Loucy (cell line): ENCODE data around the gene MAP3K6.

ENCODE experiments used
- H2AFZ ChIP-seq: fragments of 200-600 bp; sonication (generic); 2 replicates; pipeline ENCODE4 v1.6.0; 2016; ENCODE audit warnings: antibody characterized with exemption, mild to moderate bottlenecking, low read length, moderate library complexity
- H3F3A ChIP-seq: fragments of 200-600 bp; 2 replicates; pipeline ENCODE4 v1.6.0; 2016; ENCODE audit warnings: antibody characterized with exemption, low read depth, mild to moderate bottlenecking
- H3K27me3 ChIP-seq: fragments of 200-600 bp; sonication (generic); 2 replicates; pipeline ENCODE4 v1.6.1; 2014; ENCODE audit warnings: low read length, mild to moderate bottlenecking; ENCODE audit not compliant: insufficient read depth, poor library complexity, severe bottlenecking
- H3K36me3 ChIP-seq: fragments of 200-600 bp; sonication (generic); 2 replicates; pipeline ENCODE4 v1.6.1; 2016; ENCODE audit warnings: low read length; ENCODE audit not compliant: insufficient read depth
- H3K4me1 ChIP-seq: fragments of 200-600 bp; sonication (generic); 2 replicates; pipeline ENCODE4 v1.5.1; 2014; ENCODE audit warnings: low read length, mild to moderate bottlenecking; ENCODE audit not compliant: insufficient read depth, poor library complexity, severe bottlenecking
- H3K4me2 ChIP-seq: fragments of 200-600 bp; sonication (generic); 2 replicates; pipeline ENCODE4 v1.6.0; 2014; ENCODE audit warnings: antibody characterized with exemption, low read length, low read depth, mild to moderate bottlenecking; ENCODE audit not compliant: poor library complexity, severe bottlenecking
- H3K4me3 ChIP-seq: fragments of 200-600 bp; sonication (generic); 2 replicates; pipeline ENCODE4 v1.5.1; 2014; ENCODE audit warnings: low read length, mild to moderate bottlenecking, mixed read lengths; ENCODE audit not compliant: poor library complexity, severe bottlenecking
- H3K79me2 ChIP-seq: fragments of 200-600 bp; sonication (generic); 2 replicates; pipeline ENCODE4 v1.6.1; 2014; ENCODE audit warnings: low read length; ENCODE audit not compliant: insufficient read depth
- H3K9ac ChIP-seq: fragments of 200-600 bp; sonication (generic); 2 replicates; pipeline ENCODE4 v1.6.0; 2014; ENCODE audit warnings: mild to moderate bottlenecking, low read depth, low read length, moderate library complexity; ENCODE audit not compliant: poor library complexity, severe bottlenecking
- H3K9me2 ChIP-seq: fragments of 200-600 bp; sonication (generic); replicated peaks from 2 replicates; pipeline ENCODE4 v1.6.1; 2016; ENCODE audit warnings: low read depth, low read length, mixed read lengths
- H3K9me3 ChIP-seq: fragments of 200-600 bp; sonication (generic); 2 replicates; pipeline ENCODE4 v1.6.1; 2014; ENCODE audit warnings: mild to moderate bottlenecking, antibody characterized with exemption, low read length, low read depth; ENCODE audit not compliant: insufficient read depth
- H4K20me1 ChIP-seq: fragments of 200-600 bp; sonication (generic); 2 replicates; pipeline ENCODE4 v1.6.0; 2014; ENCODE audit warnings: antibody characterized with exemption, low read length, mild to moderate bottlenecking; ENCODE audit not compliant: insufficient read depth, poor library complexity, severe bottlenecking
- CTCF ChIP-seq: fragments of 200-600 bp; sonication (generic); conservative IDR thresholded peaks from 2 replicates; pipeline ENCODE4 v1.5.1; 2014; ENCODE audit warnings: mild to moderate bottlenecking, antibody characterized with exemption, low read length
- EZH2phosphoT487 ChIP-seq: fragments of 200-600 bp; IDR thresholded peaks from 2 replicates; pipeline ENCODE4 v1.6.1; 2018; ENCODE audit warnings: antibody characterized with exemption, mild to moderate bottlenecking, moderate library complexity, borderline replicate concordance

MAP3K6 gene

GRCh38 chr1:27339213-27339612, 27.5 kb downstream of the MAP3K6 start:
- H2AFZ ChIP-seq: no peak overlapping the region

GRCh38 chr1:27338751-27339150, 28.0 kb downstream of the MAP3K6 start:
- Histone ChIP-seq H4K20me1 (no peaks in the 10 kb centered on the region), H3K27me3 (no peaks in the 10 kb centered on the region), H3K9ac (no peak overlapping the region), H3K4me1 (peaks cover 10% of the 10 kb centered on the region), H3K4me2 (no peak overlapping the region), H3F3A (no peaks in the 10 kb centered on the region), H3K9me3 (no peaks in the 10 kb centered on the region), H3K36me3 (peaks cover 29% of the 10 kb centered on the region; the same call in 1 of the 2 replicates), H3K4me3 (no peak overlapping the region), H3K9me2 (no peaks in the 10 kb centered on the region), H2AFZ (no peak overlapping the region), H3K79me2 (peaks cover 18% of the 10 kb centered on the region)
- TF ChIP-seq EZH2phosphoT487 (no peak), CTCF (no peak)

More at GRCh38 chr1:27339213-27339612, 27.5 kb downstream of the MAP3K6 start:
- H3K9me3 ChIP-seq: no peaks in the 10 kb centered on the region
- H3F3A ChIP-seq: no peaks in the 10 kb centered on the region
- no peaks in the 10 kb centered on the region for H4K20me1 ChIP-seq
- H3K4me2 ChIP-seq: no peak overlapping the region
- peaks cover 22% of the 10 kb centered on the region for H3K79me2 ChIP-seq
- H3K36me3 ChIP-seq: peaks cover 24% of the 10 kb centered on the region; the same call in 1 of the 2 replicates
- H3K4me1 ChIP-seq: peaks cover 10% of the 10 kb centered on the region
- TF ChIP-seq EZH2phosphoT487: no peak
- TF ChIP-seq CTCF: no peak
- no peaks in the 10 kb centered on the region for H3K9me2 ChIP-seq
- H3K9ac ChIP-seq: no peak overlapping the region
- no peaks in the 10 kb centered on the region for H3K27me3 ChIP-seq
- no peak overlapping the region for H3K4me3 ChIP-seq

GRCh38 chr1:27336756-27337155, 30.0 kb downstream of the MAP3K6 start:
- Histone ChIP-seq H3K27me3 (no peaks in the 10 kb centered on the region), H3K79me2 (no peaks in the 10 kb centered on the region), H3K36me3 (peaks cover 47% of the 10 kb centered on the region; the same call in 1 of the 2 replicates), H3K4me1 (peaks cover 10% of the 10 kb centered on the region), H3K9me2 (no peaks in the 10 kb centered on the region), H3K9ac (no peak overlapping the region), H3K4me2 (no peak overlapping the region), H3F3A (no peaks in the 10 kb centered on the region), H3K9me3 (no peaks in the 10 kb centered on the region), H4K20me1 (no peaks in the 10 kb centered on the region), H2AFZ (no peak overlapping the region), H3K4me3 (no peak overlapping the region)
- TF ChIP-seq EZH2phosphoT487: no peak
- TF ChIP-seq CTCF: no peak
